ENCODE data around the gene PHOSPHO2.

Gene PHOSPHO2

DNA sequence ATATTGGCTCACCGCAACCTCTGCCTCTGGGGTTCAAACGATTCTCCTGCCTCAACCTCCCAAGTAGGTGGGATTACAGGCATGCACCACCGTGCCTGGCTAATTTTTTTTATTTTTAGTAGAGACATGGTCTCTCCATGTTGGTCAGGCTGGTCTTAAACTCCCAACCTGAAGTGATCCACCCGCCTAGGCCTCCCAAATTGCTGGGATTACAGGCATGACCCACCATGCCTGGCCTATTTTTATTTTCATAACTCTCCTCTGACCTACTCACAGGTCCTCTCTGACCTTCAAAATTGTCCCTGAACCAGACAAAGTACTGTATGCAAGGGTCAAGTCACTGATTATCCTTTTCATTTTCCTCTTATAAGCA is 23.4 kb downstream of the PHOSPHO2 start:
- Histone ChIP-seq H3K36me3 (ENCODE audit: insufficient read depth, low read length) (no peaks in the 10 kb centered on the region), H3K9me3 (replicated peaks; ENCODE audit: low read length) (no peaks in the 10 kb centered on the region), H3K4me3 (ENCODE audit: low read length) (no peak overlapping the region), H3K4me2 (ENCODE audit: low read length) (no peak overlapping the region), H3K4me1 (ENCODE audit: control insufficient read depth, insufficient read depth, low read length) (peaks cover 19% of the 10 kb centered on the region), H3K9ac (ENCODE audit: low read depth, low read length) (no peak overlapping the region), H3K27me3 (ENCODE audit: control insufficient read depth, insufficient read depth, low read length) (no peaks in the 10 kb centered on the region)

DNA sequence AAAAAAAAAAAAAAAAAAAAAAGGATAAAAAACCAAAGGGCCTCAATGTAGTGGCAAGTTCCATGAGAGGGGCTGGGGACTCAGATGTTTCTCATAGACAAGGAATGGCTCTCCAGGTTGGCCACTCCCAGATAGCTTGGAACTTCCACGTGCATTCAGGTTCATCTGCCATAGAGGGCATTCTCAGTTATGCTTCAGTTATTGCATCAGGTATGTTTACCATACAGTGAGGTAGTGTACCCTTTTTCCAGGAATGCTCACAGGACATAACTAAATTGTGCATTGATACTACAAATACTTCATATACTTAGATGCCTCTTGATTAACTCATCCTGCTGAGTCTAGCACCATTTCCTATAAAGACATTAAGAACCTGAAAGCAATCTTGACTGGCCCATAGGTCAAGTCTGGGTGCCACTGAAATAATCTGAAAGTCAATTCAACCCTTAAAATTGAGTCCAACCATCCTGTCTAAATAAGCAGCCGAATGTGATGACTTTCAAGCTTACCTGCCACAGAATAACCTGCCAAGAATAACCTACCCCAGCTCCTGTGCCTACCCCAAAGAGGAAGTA is 24.7 kb downstream of the PHOSPHO2 start:
- no peak overlapping the region for H3K4me3 ChIP-seq (ENCODE audit: low read length)
- no peaks in the 10 kb centered on the region for H3K9me3 ChIP-seq (replicated peaks; ENCODE audit: low read length)
- no peak overlapping the region for H3K9ac ChIP-seq (ENCODE audit: low read depth, low read length)
- H3K4me2 ChIP-seq (ENCODE audit: low read length): no peak overlapping the region
- H3K36me3 ChIP-seq (ENCODE audit: insufficient read depth, low read length): no peaks in the 10 kb centered on the region
- no peaks in the 10 kb centered on the region for H3K27me3 ChIP-seq (ENCODE audit: control insufficient read depth, insufficient read depth, low read length)
- H3K4me1 ChIP-seq (ENCODE audit: control insufficient read depth, insufficient read depth, low read length): peaks cover 19% of the 10 kb centered on the region

DNA sequence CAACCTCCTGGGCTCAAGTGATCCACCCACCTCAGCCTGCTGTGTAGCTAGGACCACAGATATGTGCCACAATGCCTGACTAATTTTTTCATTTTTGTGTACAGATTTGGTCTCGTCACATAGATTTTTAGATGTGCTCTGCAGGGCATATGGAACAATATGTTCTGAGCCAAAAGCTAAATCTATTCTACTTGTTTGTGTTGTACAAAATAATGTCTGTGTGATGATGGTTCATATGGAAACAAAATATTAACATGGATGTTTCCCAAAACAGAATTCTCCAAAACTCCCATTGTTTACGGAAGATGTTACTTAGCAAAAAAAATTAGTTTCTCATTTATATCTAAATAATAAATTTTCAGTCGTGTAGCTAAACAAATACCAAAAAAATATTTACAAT is 26.7 kb downstream of the PHOSPHO2 start:
- no peaks in the 10 kb centered on the region for H3K9me3 ChIP-seq (replicated peaks; ENCODE audit: low read length)
- no peak overlapping the region for H3K4me2 ChIP-seq (ENCODE audit: low read length)
- H3K27me3 ChIP-seq (ENCODE audit: control insufficient read depth, insufficient read depth, low read length): no peaks in the 10 kb centered on the region
- no peak overlapping the region for H3K9ac ChIP-seq (ENCODE audit: low read depth, low read length)
- H3K4me1 ChIP-seq (ENCODE audit: control insufficient read depth, insufficient read depth, low read length): peaks cover 8% of the 10 kb centered on the region
- H3K4me3 ChIP-seq (ENCODE audit: low read length): no peak overlapping the region
- H3K36me3 ChIP-seq (ENCODE audit: insufficient read depth, low read length): no peaks in the 10 kb centered on the region

DNA sequence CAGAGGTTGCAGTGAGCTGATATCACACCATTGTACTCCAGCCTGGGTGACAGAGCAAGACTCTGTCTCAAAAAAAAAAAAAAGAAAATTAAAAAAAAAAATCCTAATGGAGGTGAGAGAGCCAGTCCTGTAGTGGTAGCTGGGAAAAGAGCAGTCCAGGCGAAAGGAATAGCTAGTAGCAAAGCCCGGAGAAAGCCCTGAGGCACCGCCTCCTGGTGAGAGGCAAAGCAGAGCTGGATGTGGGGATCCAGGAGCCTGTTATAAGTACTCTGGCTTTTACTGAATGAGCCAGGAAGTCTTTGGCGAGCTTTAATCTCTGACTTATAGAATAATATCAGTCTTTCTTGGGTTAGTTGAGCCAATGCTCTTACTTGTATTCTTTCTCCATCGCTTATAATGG is 32.8 kb downstream of the PHOSPHO2 start:
- no peak overlapping the region for H3K4me2 ChIP-seq (ENCODE audit: low read length)
- H3K4me1 ChIP-seq (ENCODE audit: control insufficient read depth, insufficient read depth, low read length): no peaks in the 10 kb centered on the region
- no peak overlapping the region for H3K9ac ChIP-seq (ENCODE audit: low read depth, low read length)
- no peaks in the 10 kb centered on the region for H3K27me3 ChIP-seq (ENCODE audit: control insufficient read depth, insufficient read depth, low read length)
- H3K36me3 ChIP-seq (ENCODE audit: insufficient read depth, low read length): no peaks in the 10 kb centered on the region
- H3K4me3 ChIP-seq (ENCODE audit: low read length): no peak overlapping the region
- no peaks in the 10 kb centered on the region for H3K9me3 ChIP-seq (replicated peaks; ENCODE audit: low read length)

DNA sequence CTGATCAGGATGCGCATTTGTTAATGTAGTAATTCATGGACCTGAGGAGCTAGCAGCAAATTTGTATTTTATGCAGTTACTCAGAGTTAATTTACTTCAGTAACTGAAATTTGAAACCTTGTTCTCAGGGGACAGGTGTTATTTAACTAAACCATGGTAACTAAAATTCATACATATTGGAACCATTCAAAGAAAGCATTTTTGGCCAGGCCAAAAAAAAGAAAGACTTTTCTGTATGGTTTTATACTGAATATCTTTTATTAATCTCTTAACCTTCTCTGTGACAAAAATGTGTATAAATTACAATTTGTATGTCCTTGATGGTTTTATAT is 35.0 kb downstream of the PHOSPHO2 start:
- H3K36me3 ChIP-seq (ENCODE audit: insufficient read depth, low read length): no peaks in the 10 kb centered on the region
- H3K4me1 ChIP-seq (ENCODE audit: control insufficient read depth, insufficient read depth, low read length): no peaks in the 10 kb centered on the region
- H3K9me3 ChIP-seq (replicated peaks; ENCODE audit: low read length): no peaks in the 10 kb centered on the region
- H3K4me3 ChIP-seq (ENCODE audit: low read length): no peak overlapping the region
- no peaks in the 10 kb centered on the region for H3K27me3 ChIP-seq (ENCODE audit: control insufficient read depth, insufficient read depth, low read length)
- H3K4me2 ChIP-seq (ENCODE audit: low read length): no peak overlapping the region
- no peak overlapping the region for H3K9ac ChIP-seq (ENCODE audit: low read depth, low read length)

DNA sequence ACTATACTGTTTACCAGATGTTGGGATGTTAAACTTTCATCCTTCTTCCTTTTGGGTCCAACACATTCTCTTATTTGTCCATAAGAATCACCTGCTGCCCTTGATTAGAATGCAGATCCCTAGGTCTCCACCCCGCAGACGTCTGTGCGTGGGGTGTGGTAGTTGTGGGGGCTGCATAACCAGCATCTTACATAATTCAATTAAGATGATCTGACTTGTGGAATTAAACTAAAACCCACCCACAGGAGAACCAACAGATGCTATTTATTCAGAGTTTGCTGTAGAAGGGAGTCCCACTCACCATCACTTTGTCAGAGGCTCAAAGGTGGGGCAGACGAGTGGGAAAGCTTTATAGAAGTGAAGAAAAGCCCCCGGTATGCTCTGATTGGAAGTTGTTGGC is 37.8 kb downstream of the PHOSPHO2 start:
- Histone ChIP-seq H3K9ac (ENCODE audit: low read depth, low read length) (no peak overlapping the region), H3K9me3 (replicated peaks; ENCODE audit: low read length) (no peaks in the 10 kb centered on the region), H3K4me3 (ENCODE audit: low read length) (no peak overlapping the region), H3K36me3 (ENCODE audit: insufficient read depth, low read length) (no peaks in the 10 kb centered on the region), H3K4me2 (ENCODE audit: low read length) (no peak overlapping the region), H3K4me1 (ENCODE audit: control insufficient read depth, insufficient read depth, low read length) (peaks cover 5% of the 10 kb centered on the region), H3K27me3 (ENCODE audit: control insufficient read depth, insufficient read depth, low read length) (no peaks in the 10 kb centered on the region)

DNA sequence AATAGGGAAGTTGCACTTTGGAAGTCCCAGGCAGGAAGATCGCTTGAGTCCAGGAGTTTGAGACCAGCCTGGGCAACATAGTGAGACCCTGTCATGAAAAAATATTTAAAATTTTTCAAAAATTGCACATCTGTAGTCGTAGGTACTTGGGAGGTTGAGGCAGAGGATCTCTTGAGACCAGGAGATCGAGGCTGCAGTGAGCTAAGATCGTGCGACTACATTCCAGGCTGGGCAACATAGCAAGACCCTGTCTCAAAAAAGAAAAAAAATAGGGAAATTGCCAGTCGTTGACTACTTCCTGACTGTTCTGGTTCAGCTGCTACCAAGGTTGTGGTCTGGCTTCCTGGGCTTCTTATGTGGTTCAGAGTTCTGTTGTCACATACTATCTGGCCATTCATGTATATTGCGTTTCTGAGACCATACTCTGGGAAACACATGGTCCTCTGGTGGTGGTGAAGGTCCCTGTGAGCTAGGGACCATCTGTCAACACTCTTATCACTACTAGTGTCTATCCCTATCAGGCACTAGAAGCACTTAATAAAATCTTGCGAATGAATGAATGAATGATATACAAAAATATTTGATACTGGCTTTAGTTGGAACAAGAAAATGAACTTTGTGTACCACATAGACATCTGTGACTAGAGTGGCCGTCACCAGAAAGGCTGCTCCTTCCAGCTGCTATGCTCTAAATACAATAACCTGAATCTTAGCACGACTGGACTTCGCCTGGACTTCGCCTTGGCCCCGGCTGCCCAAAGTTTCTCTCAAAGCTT is 38.5 kb downstream of the PHOSPHO2 start:
- Histone ChIP-seq H3K27me3 (ENCODE audit: control insufficient read depth, insufficient read depth, low read length) (no peaks in the 10 kb centered on the region), H3K9ac (ENCODE audit: low read depth, low read length) (no peak overlapping the region), H3K36me3 (ENCODE audit: insufficient read depth, low read length) (no peaks in the 10 kb centered on the region), H3K4me2 (ENCODE audit: low read length) (peak overlapping the region; percentile 94), H3K4me3 (ENCODE audit: low read length) (peak overlapping the region; percentile 77), H3K9me3 (replicated peaks; ENCODE audit: low read length) (no peaks in the 10 kb centered on the region), H3K4me1 (ENCODE audit: control insufficient read depth, insufficient read depth, low read length) (peaks cover 5% of the 10 kb centered on the region)

DNA sequence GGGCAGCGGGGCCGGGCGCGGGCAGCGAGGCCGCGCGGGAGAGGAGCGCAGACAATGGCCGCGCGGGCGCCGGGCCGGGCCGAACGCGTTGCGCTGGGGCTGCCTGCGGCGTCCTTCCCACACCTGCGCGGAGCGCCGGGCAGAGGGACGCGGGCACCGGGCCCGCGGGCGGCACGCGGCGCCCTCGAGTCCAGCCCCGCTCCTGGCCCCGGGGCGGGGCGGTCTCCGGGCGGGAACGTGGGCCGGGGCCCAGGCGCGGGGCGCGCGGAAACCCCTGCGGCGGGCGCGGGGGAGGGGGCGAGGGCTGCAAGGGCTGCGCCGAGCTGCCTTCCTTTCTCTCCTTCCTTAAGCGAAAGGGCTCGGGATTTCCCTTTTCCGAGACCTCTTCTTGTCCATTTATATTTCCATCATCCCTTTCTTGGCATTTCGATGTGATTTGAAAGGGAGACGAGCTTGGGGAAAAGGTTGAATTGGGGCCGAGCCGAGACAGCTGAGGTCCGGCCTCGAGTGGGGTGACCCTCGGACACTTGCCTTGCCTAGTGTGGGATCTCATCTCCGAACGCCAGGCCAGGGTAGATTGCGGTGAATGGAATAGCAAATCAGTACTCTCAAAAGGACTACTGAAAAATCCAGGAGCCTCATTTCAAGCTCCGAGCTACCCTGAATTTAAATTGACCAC is 40.0 kb downstream of the PHOSPHO2 start:
- no peaks in the 10 kb centered on the region for H3K36me3 ChIP-seq (ENCODE audit: insufficient read depth, low read length)
- H3K4me1 ChIP-seq (ENCODE audit: control insufficient read depth, insufficient read depth, low read length): peaks cover 5% of the 10 kb centered on the region
- peak overlapping the region; percentile 94 for H3K4me2 ChIP-seq (ENCODE audit: low read length)
- H3K27me3 ChIP-seq (ENCODE audit: control insufficient read depth, insufficient read depth, low read length): no peaks in the 10 kb centered on the region
- H3K4me3 ChIP-seq (ENCODE audit: low read length): peak overlapping the region; percentile 77
- peak overlapping the region; percentile 69 for H3K9ac ChIP-seq (ENCODE audit: low read depth, low read length)
- H3K9me3 ChIP-seq (replicated peaks; ENCODE audit: low read length): no peaks in the 10 kb centered on the region

DNA sequence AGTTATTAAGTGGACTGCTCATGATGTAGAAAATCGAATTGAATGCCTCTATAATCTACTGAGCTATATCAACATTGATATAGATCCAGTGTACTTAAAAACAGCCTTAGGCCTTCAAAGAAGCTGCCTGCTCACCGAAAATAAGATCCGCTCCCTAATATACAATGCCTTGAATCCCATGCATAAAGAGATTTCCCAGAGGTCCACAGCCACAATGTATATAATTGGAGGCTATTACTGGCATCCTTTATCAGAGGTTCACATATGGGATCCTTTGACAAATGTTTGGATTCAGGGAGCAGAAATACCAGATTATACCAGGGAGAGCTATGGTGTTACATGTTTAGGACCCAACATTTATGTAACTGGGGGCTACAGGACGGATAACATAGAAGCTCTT is 41.4 kb downstream of the PHOSPHO2 start:
- H3K9me3 ChIP-seq (replicated peaks; ENCODE audit: low read length): no peaks in the 10 kb centered on the region
- H3K27me3 ChIP-seq (ENCODE audit: control insufficient read depth, insufficient read depth, low read length): no peaks in the 10 kb centered on the region
- H3K4me2 ChIP-seq (ENCODE audit: low read length): no peak overlapping the region
- no peaks in the 10 kb centered on the region for H3K36me3 ChIP-seq (ENCODE audit: insufficient read depth, low read length)
- H3K9ac ChIP-seq (ENCODE audit: low read depth, low read length): no peak overlapping the region
- peaks cover 5% of the 10 kb centered on the region for H3K4me1 ChIP-seq (ENCODE audit: control insufficient read depth, insufficient read depth, low read length)
- H3K4me3 ChIP-seq (ENCODE audit: low read length): no peak overlapping the region

DNA sequence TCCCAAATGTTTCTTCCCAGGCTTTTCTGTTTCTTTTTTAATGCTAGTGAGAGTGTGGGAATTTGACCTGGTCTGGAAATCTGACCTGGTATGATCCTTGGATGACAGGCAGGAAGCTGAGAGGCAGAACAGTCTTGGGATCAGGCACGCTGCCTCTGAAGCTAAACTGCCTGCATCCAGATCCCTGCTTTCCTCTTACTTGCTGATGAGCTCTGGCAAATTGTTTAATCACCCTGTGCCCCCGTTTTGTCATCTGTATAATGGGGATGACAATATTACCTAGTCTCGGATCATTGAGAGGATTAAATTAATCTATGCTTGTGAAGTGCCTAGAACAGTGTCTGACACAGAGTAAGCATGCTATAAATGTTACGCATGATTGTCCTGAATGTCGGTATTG is 42.6 kb downstream of the PHOSPHO2 start:
- H3K4me2 ChIP-seq (ENCODE audit: low read length): no peak overlapping the region
- no peaks in the 10 kb centered on the region for H3K36me3 ChIP-seq (ENCODE audit: insufficient read depth, low read length)
- no peak overlapping the region for H3K9ac ChIP-seq (ENCODE audit: low read depth, low read length)
- H3K27me3 ChIP-seq (ENCODE audit: control insufficient read depth, insufficient read depth, low read length): no peaks in the 10 kb centered on the region
- H3K4me1 ChIP-seq (ENCODE audit: control insufficient read depth, insufficient read depth, low read length): peaks cover 5% of the 10 kb centered on the region
- H3K9me3 ChIP-seq (replicated peaks; ENCODE audit: low read length): no peaks in the 10 kb centered on the region
- no peak overlapping the region for H3K4me3 ChIP-seq (ENCODE audit: low read length)

DNA sequence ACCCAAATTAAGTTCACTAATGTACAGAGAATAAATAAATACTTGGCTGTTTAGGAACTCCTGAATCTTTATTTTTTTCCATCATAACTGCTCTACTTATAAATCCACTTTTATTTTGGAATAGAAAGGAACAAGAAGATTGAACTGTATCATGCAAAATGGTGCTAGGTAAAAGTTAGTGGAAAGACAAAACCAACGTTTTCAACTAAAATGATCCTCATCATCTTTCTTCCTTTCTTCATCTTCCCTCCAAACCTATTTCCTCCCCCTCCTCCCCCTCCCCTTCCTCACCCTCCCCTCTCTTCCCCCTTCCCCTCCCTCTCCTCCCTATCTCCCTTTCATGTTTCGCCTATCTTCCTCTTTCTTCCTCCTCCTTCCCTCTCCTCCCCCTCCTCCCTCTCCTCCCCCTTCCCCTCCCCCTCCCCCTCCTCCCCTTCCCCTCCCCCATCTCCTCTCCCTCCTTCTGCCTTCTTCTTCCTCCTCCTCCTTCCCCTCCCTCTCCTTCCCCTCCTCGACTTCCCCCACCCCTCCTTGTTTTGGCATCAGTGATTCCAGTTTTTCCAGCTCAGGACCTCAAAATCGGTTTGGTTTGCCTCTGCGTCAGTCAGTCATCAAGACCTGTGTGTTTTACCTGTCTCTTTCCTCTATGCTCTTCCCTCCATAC is 44.4 kb downstream of the PHOSPHO2 start:
- Histone ChIP-seq H3K4me1 (ENCODE audit: control insufficient read depth, insufficient read depth, low read length) (peaks cover 5% of the 10 kb centered on the region), H3K27me3 (ENCODE audit: control insufficient read depth, insufficient read depth, low read length) (no peaks in the 10 kb centered on the region), H3K4me2 (ENCODE audit: low read length) (no peak overlapping the region), H3K4me3 (ENCODE audit: low read length) (no peak overlapping the region), H3K9me3 (replicated peaks; ENCODE audit: low read length) (no peaks in the 10 kb centered on the region), H3K36me3 (ENCODE audit: insufficient read depth, low read length) (no peaks in the 10 kb centered on the region), H3K9ac (ENCODE audit: low read depth, low read length) (no peak overlapping the region)
